ENCODE data around the gene SHBG. TPM values are rescaled to one million over a fixed set of nuclear protein-coding genes. Genes with fewer than 3 reads are reported as not detected.

SHBG gene
- total RNA-seq, 4 donors from 2014 or later: 0.32 to 0.41 TPM; not detected in 2

DNA sequence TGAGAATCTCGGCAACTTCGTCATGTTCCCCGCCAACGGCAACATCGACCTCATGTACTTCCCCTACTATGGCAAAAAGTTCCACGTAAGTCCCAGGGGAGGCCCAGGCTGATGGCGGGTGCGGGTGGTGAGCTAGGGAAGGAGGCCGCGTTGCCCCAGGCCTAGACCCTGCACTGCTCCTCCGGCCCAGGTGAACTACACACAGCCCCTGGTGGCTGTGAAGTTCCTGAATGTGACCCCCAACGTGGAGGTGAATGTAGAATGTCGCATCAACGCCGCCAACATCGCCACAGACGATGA, 25.6 kb downstream of the SHBG start:
- DNase-seq: no peak
- WGBS, 2 donors (ENCODE audit: low coverage in 1 of 2): 94% methylated on average over 17 of the region's 17 CpGs; no CpG with 5 or more reads in 1 of the 2 donors
- Histone ChIP-seq H3K4me1 (peaks cover 4 to 24% (median 13%) of the 10 kb centered on the region in 4 donors), H3K36me3 (no peaks in the 10 kb centered on the region), H3K4me3 (no peak overlapping the region), H3K9me3 (no peaks in the 10 kb centered on the region), H3K27me3 (peaks cover 30% of the 10 kb centered on the region), H3K27ac (no peak overlapping the region)
- intact Hi-C loops (cut with DNase I; ENCODE audit: low total_unique reads): no loop called here
- TF ChIP-seq, protein P1, sequence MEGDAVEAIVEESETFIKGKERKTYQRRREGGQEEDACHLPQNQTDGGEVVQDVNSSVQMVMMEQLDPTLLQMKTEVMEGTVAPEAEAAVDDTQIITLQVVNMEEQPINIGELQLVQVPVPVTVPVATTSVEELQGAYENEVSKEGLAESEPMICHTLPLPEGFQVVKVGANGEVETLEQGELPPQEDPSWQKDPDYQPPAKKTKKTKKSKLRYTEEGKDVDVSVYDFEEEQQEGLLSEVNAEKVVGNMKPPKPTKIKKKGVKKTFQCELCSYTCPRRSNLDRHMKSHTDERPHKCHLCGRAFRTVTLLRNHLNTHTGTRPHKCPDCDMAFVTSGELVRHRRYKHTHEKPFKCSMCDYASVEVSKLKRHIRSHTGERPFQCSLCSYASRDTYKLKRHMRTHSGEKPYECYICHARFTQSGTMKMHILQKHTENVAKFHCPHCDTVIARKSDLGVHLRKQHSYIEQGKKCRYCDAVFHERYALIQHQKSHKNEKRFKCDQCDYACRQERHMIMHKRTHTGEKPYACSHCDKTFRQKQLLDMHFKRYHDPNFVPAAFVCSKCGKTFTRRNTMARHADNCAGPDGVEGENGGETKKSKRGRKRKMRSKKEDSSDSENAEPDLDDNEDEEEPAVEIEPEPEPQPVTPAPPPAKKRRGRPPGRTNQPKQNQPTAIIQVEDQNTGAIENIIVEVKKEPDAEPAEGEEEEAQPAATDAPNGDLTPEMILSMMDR (IDR thresholded peaks at IDR 0.05): no peak
- TF ChIP-seq EP300 (IDR thresholded peaks at IDR 0.05; ENCODE audit: low read depth): no peak
- no peak for TF ChIP-seq POLR2AphosphoS5 (IDR thresholded peaks at IDR 0.05)
- TF ChIP-seq POLR2A (IDR thresholded peaks at IDR 0.05): no peak
- in situ Hi-C loops (cut with MboI; ENCODE audit: low pct_ligation_motif_present in 1 of 4, low pct_unique_long_range_greater_than_20kb in 1 of 4, low sequenced_read_pairs in 3 of 4): no loop called here

DNA sequence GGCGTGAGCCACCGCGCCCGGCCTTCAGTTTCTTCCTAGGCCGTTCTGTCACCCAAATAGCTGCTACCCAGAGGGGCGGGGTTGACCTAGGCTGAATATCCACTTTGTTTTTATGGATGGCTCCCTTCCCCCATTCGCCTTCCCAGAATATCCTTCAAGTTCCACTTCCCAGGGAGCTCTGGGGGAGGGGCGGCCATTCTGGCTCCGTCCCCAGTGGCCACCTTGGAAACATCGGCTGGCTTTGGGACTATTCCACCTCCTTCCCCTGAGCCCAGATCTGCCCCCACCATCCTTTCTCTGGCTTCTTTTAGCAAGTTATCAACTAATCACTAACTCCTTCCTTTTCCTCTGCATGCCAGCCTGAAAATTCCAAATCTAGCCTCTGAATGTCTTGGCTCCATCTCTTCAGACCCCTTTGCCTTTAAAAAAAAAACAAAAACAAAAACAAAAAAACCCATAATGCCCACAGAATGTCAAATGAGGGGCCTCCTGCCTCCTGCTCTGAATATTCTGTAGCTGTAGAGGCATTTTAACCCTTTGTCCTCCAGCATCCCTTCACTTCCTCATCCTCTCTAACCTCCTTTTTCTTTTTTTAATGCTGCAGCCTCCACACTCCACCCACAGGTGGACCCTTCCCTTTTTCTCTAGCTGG, 27.1 kb downstream of the SHBG start:
- 40 to 61% methylated on average over 1 to 10 of the region's 10 CpGs for WGBS, 2 donors (ENCODE audit: low coverage in 1 of 2)
- TF ChIP-seq POLR2AphosphoS5 (IDR thresholded peaks at IDR 0.05) (no peak), EP300 (IDR thresholded peaks at IDR 0.05; ENCODE audit: low read depth) (no peak), POLR2A (IDR thresholded peaks at IDR 0.05) (no peak)
- TF ChIP-seq, protein P1 (IDR thresholded peaks at IDR 0.05): no peak
- H3K36me3 ChIP-seq: no peaks in the 10 kb centered on the region
- peak; percentile 12 for DNase-seq
- peaks cover 0 to 8% (median 0%) of the 10 kb centered on the region in 4 donors for H3K4me1 ChIP-seq
- no peaks in the 10 kb centered on the region for H3K9me3 ChIP-seq
- H3K4me3 ChIP-seq: no peak overlapping the region
- in situ Hi-C loops (cut with MboI; ENCODE audit: low pct_ligation_motif_present in 1 of 4, low pct_unique_long_range_greater_than_20kb in 1 of 4, low sequenced_read_pairs in 3 of 4): no loop called here
- intact Hi-C loops (cut with DNase I; ENCODE audit: low total_unique reads): no loop called here
- peaks cover 14% of the 10 kb centered on the region for H3K27me3 ChIP-seq
- H3K27ac ChIP-seq: peak overlapping the region in 1 of 4 donors; percentile 18

DNA sequence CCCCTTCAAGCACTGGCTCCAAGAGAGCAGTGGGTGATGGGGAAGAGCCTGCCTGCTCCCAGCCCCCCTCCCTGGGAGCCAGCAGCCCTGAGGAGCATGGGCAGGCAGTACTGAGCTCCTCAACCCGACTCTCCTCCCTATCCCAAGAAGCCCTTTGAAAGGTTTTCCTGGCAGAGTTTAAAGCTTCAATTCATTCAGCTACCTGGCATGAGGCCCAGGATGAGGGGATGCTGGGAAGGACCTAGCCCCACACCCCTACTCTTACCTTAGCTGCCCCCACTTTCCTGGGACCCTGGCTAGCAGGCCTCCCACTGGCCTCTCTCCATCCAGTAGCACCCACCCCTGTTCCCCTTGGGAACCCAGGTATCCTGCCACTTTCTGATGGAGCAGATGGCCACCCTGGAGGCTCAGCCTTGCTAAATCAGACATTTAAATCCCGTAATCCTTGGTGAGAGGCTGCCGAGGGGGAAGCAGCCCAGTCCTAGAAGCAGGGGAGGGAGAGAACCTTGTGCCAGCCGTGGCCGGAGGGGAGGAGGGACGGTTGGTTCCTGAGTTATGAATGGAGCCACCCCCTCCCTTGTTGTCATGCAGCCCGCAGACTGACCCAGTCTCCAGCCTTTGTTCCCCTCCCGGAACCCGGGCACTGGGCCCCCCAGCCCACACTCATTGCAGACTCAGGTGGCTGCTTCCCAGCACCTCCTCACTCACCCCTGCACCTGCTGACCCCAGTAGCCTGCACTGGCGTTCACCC, 37.9 kb downstream of the SHBG start:
- no peak for DNase-seq
- H3K9me3 ChIP-seq: no peaks in the 10 kb centered on the region
- H3K4me3 ChIP-seq: no peak overlapping the region
- H3K27me3 ChIP-seq: no peaks in the 10 kb centered on the region
- intact Hi-C loops (cut with DNase I; ENCODE audit: low total_unique reads): no loop called here
- no peak for TF ChIP-seq POLR2AphosphoS5 (IDR thresholded peaks at IDR 0.05)
- TF ChIP-seq, protein P1 (IDR thresholded peaks at IDR 0.05): no peak
- no peak for TF ChIP-seq EP300 (IDR thresholded peaks at IDR 0.05; ENCODE audit: low read depth)
- TF ChIP-seq POLR2A (IDR thresholded peaks at IDR 0.05): no peak
- 81 to 84% methylated on average over 5 to 10 of the region's 10 CpGs for WGBS, 2 donors (ENCODE audit: low coverage in 1 of 2)
- H3K4me1 ChIP-seq: peaks cover 0 to 6% (median 0%) of the 10 kb centered on the region in 4 donors
- in situ Hi-C loops (cut with MboI; ENCODE audit: low pct_ligation_motif_present in 1 of 4, low pct_unique_long_range_greater_than_20kb in 1 of 4, low sequenced_read_pairs in 3 of 4): no loop called here
- H3K36me3 ChIP-seq: peaks cover 0 to 30% (median 13%) of the 10 kb centered on the region in 4 donors
- no peak overlapping the region for H3K27ac ChIP-seq

DNA sequence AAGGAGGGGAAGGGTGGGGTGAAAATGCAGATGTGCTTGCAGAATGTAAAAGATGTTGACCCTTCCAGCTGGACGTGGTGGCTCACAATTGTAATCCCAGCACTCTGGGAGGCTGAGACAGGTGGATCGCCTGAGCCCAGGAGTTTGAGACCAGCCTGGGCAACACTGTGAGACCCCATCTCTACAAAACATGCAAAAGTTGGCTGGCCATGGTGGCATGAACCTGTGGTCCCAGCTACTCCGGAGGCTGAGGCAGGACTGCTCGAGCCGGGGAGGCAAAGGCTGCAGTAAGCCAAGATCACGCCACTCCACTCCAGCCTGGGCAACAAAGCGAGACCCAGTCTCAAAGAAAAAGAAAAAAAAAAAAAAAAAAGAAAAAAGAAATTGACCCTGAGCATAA, 38.5 kb downstream of the SHBG start:
- TF ChIP-seq POLR2AphosphoS5 (IDR thresholded peaks at IDR 0.05) (no peak), EP300 (IDR thresholded peaks at IDR 0.05; ENCODE audit: low read depth) (no peak), POLR2A (IDR thresholded peaks at IDR 0.05) (no peak)
- TF ChIP-seq, protein P1 (IDR thresholded peaks at IDR 0.05): no peak
- Histone ChIP-seq H3K4me1 (peaks cover 0 to 6% (median 0%) of the 10 kb centered on the region in 4 donors), H3K27ac (no peak overlapping the region), H3K36me3 (peaks cover 0 to 37% (median 16%) of the 10 kb centered on the region in 4 donors), H3K9me3 (peaks cover 3 to 4% of the 10 kb centered on the region in 2 donors), H3K27me3 (no peaks in the 10 kb centered on the region), H3K4me3 (no peak overlapping the region)
- WGBS, 2 donors (ENCODE audit: low coverage in 1 of 2): 93 to 98% methylated on average over 6 to 7 of the region's 7 CpGs
- DNase-seq: no peak
- in situ Hi-C loops (cut with MboI; ENCODE audit: low pct_ligation_motif_present in 1 of 4, low pct_unique_long_range_greater_than_20kb in 1 of 4, low sequenced_read_pairs in 3 of 4): no loop called here
- intact Hi-C loops (cut with DNase I; ENCODE audit: low total_unique reads): no loop called here

Data from transverse colon (tissue), 4 donors.